ENCODE measurements around the gene LOX.

DNA sequence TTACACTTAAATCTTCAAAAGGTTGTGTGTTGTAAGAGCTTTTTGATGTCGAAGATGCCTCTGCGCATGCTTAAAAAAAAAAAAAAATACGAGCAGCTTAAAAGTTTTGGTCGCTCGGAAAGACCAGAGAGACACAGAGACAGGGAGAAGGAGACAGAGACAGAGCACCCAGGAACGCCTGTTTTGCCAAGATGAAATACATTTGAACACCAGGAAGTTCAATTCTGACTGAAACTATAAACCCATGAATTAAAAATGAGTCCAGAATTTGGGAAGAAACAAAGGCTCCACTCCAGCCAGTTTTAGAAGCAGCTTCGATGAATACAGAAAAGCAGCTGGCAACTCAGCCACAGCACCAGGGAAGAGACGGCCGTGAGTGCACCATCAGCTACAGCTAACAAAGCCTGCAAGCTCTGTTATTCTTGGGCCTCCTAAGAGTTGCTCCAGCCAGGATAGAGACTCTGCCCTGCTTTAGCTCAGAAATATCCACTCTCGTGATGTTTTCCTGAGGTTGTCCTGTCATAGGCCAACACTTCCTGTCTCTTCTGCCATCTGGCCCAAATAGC is 48.8 kb upstream of the LOX start:
- TF ChIP-seq, protein P1, sequence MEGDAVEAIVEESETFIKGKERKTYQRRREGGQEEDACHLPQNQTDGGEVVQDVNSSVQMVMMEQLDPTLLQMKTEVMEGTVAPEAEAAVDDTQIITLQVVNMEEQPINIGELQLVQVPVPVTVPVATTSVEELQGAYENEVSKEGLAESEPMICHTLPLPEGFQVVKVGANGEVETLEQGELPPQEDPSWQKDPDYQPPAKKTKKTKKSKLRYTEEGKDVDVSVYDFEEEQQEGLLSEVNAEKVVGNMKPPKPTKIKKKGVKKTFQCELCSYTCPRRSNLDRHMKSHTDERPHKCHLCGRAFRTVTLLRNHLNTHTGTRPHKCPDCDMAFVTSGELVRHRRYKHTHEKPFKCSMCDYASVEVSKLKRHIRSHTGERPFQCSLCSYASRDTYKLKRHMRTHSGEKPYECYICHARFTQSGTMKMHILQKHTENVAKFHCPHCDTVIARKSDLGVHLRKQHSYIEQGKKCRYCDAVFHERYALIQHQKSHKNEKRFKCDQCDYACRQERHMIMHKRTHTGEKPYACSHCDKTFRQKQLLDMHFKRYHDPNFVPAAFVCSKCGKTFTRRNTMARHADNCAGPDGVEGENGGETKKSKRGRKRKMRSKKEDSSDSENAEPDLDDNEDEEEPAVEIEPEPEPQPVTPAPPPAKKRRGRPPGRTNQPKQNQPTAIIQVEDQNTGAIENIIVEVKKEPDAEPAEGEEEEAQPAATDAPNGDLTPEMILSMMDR (IDR thresholded peaks at IDR 0.05): no peak
- TF ChIP-seq POLR2A (IDR thresholded peaks at IDR 0.05): no peak

Measured in thyroid gland (tissue), 4 donors.